IMR-90 (cell line): Measurements from ENCODE around the gene AGPS. TPM values are rescaled to one million over a fixed set of nuclear protein-coding genes. Genes with fewer than 3 reads are reported as not detected.

Source experiments
- ATAC-seq: fragments of 200-7000 bp; cut with Tn5 transposase; 2 replicates; pipeline ENCODE4 v1.9.1; 2020; ENCODE audit warnings: low read depth, mild to moderate bottlenecking, moderate library complexity
- BruUV-seq: library from RNA; stranded (reverse); fragments of 400-500 nt; replicated peaks from 2 replicates; lab custom pipeline; 2021; lab: Mats Ljungman, UMichigan
- CTCF ChIA-PET: fragments of 300-600 bp; formaldehyde crosslinking; extraction: SDS; loops from one replicate; lab custom pipeline; 2021; ENCODE audit warnings: antibody characterized with exemption; lab: Yijun Ruan, JAX
- POLR2A ChIA-PET: fragments of 300-600 bp; sonication (Branson Sonifier 250); formaldehyde crosslinking; loops from one replicate; lab custom pipeline; 2022; ENCODE audit warnings: antibody characterized with exemption; ENCODE audit not compliant: unreplicated experiment; lab: Charles Lee
- DNase-seq: peaks from one replicate; pipeline ENCODE4 v3.0.0; 2013
- H2AFZ ChIP-seq: replicated peaks from 2 replicates; pipeline ENCODE3; 2013; ENCODE audit warnings: low read length, mild to moderate bottlenecking; ENCODE audit not compliant: poor library complexity
- H2AK5ac ChIP-seq: 2 replicates; pipeline ENCODE4 v1.6.1; 2013; ENCODE audit warnings: low read depth, low read length, inconsistent platforms
- H2AK9ac ChIP-seq: replicated peaks from 2 replicates; pipeline ENCODE3; 2013; ENCODE audit warnings: mild to moderate bottlenecking, low read depth, low read length, moderate library complexity; ENCODE audit not compliant: poor library complexity
- H2BK120ac ChIP-seq: 2 replicates; pipeline ENCODE4 v1.6.1; 2013; ENCODE audit warnings: low read depth, low read length, inconsistent platforms
- H2BK15ac ChIP-seq: 3 replicates; pipeline ENCODE4 v1.6.1; 2013; ENCODE audit warnings: low read depth, low read length, inconsistent platforms
- H2BK20ac ChIP-seq: 2 replicates; pipeline ENCODE4 v1.6.1; 2013; ENCODE audit warnings: low read depth, mild to moderate bottlenecking, inconsistent platforms, low read length, moderate library complexity
- H2BK5ac ChIP-seq: 2 replicates; pipeline ENCODE4 v1.6.1; 2013; ENCODE audit warnings: mild to moderate bottlenecking, low read depth, low read length, inconsistent platforms; ENCODE audit not compliant: poor library complexity, severe bottlenecking
- H3K14ac ChIP-seq: replicated peaks from 2 replicates; pipeline ENCODE4 v1.6.1; 2013; ENCODE audit warnings: low read depth, low read length, inconsistent platforms
- H3K18ac ChIP-seq: 2 replicates; pipeline ENCODE4 v1.6.1; 2013; ENCODE audit warnings: low read depth, low read length, control low read depth
- H3K23ac ChIP-seq: 2 replicates; pipeline ENCODE4 v1.6.1; 2013; ENCODE audit warnings: low read depth, low read length, inconsistent platforms
- H3K27ac ChIP-seq: 2 replicates; pipeline ENCODE4 v1.5.1; 2013; ENCODE audit warnings: mild to moderate bottlenecking, control low read depth, low read length; ENCODE audit not compliant: insufficient read depth
- H3K27me3 ChIP-seq: 2 replicates; pipeline ENCODE4 v1.6.1; 2013; ENCODE audit warnings: low read length; ENCODE audit not compliant: control insufficient read depth, insufficient read depth
- H3K36me3 ChIP-seq: 2 replicates; pipeline ENCODE4 v1.6.1; 2013; ENCODE audit warnings: low read length, mixed read lengths; ENCODE audit not compliant: control insufficient read depth, insufficient read depth
- H3K4ac ChIP-seq: 2 replicates; pipeline ENCODE4 v1.6.1; 2013; ENCODE audit warnings: low read depth, low read length, inconsistent platforms
- H3K4me1 ChIP-seq: 2 replicates; pipeline ENCODE4 v1.6.1; 2013; ENCODE audit warnings: low read length, mixed read lengths; ENCODE audit not compliant: control insufficient read depth, insufficient read depth
- H3K4me2 ChIP-seq: 2 replicates; pipeline ENCODE4 v1.6.1; 2013; ENCODE audit warnings: low read depth, mild to moderate bottlenecking, control low read depth, low read length, moderate library complexity
- H3K4me3 ChIP-seq: 2 replicates; pipeline ENCODE4 v1.5.1; 2013; ENCODE audit warnings: low read depth, mild to moderate bottlenecking, control low read depth, low read length, moderate library complexity; ENCODE audit not compliant: insufficient read depth
- H3K56ac ChIP-seq: 2 replicates; pipeline ENCODE4 v1.6.1; 2013; ENCODE audit warnings: low read length, inconsistent platforms; ENCODE audit not compliant: insufficient read depth; ENCODE audit errors: extremely low read depth
- H3K79me1 ChIP-seq, 2 experiments: 2 replicates each; pipeline ENCODE4 v1.6.1; 2013; ENCODE audit warnings: low read length in 2 of 2, inconsistent platforms in 1 of 2, low read depth in 1 of 2
- H3K9ac ChIP-seq: 2 replicates; pipeline ENCODE4 v1.6.1; 2013; ENCODE audit warnings: low read depth, low read length, control low read depth
- H3K9me1 ChIP-seq: 2 replicates; pipeline ENCODE4 v1.6.1; 2013; ENCODE audit warnings: low read length, inconsistent platforms; ENCODE audit not compliant: insufficient read depth
- H3K9me3 ChIP-seq: 2 replicates; pipeline ENCODE4 v1.6.1; 2013; ENCODE audit warnings: low read length; ENCODE audit not compliant: control insufficient read depth, insufficient read depth
- H4K20me1 ChIP-seq: 2 replicates; pipeline ENCODE4 v1.6.1; 2013; ENCODE audit warnings: low read length, inconsistent platforms; ENCODE audit not compliant: insufficient read depth
- H4K5ac ChIP-seq: 2 replicates; pipeline ENCODE4 v1.6.1; 2013; ENCODE audit warnings: mild to moderate bottlenecking, low read depth, low read length, control low read depth
- H4K8ac ChIP-seq, 2 experiments: 2 replicates each; pipeline ENCODE4 v1.6.1; 2013; ENCODE audit warnings: low read depth in 2 of 2, low read length in 2 of 2, control low read depth in 1 of 2, inconsistent platforms in 1 of 2
- H4K91ac ChIP-seq: 2 replicates; pipeline ENCODE4 v1.6.1; 2013; ENCODE audit warnings: low read depth, low read length, inconsistent platforms; ENCODE audit not compliant: insufficient read depth
- BHLHE40 ChIP-seq: fragments of 150-350 bp; IDR thresholded peaks from 2 replicates; pipeline ENCODE4 v1.6.1; 2016; ENCODE audit warnings: mild to moderate bottlenecking, low read depth, low read length
- CEBPB ChIP-seq: IDR thresholded peaks from 2 replicates; pipeline ENCODE4 v1.6.1; 2012; ENCODE audit warnings: low read depth, low read length, improper control_type of control experiment
- CHD1 ChIP-seq: IDR thresholded peaks from 2 replicates; pipeline ENCODE4 v1.6.1; 2012; ENCODE audit warnings: low read depth, low read length, improper control_type of control experiment
- FOS ChIP-seq: fragments of 150-350 bp; IDR thresholded peaks from 2 replicates; pipeline ENCODE4 v1.6.1; 2016; ENCODE audit warnings: low read depth, low read length
- MAFK ChIP-seq: IDR thresholded peaks from 2 replicates; pipeline ENCODE4 v1.6.1; 2012; ENCODE audit warnings: low read depth, low read length, improper control_type of control experiment
- MAZ ChIP-seq: IDR thresholded peaks from 2 replicates; pipeline ENCODE4 v1.6.1; 2012; ENCODE audit warnings: low read depth, mild to moderate bottlenecking, low read length, improper control_type of control experiment, moderate library complexity, borderline replicate concordance
- NFE2L2 ChIP-seq: fragments of 150-350 bp; IDR thresholded peaks from 2 replicates; pipeline ENCODE4 v1.6.1; 2016; ENCODE audit warnings: low read depth, mild to moderate bottlenecking, low read length
- RAD21 ChIP-seq: IDR thresholded peaks from 2 replicates; pipeline ENCODE4 v1.6.1; 2012; ENCODE audit warnings: low read length, improper control_type of control experiment
- RCOR1 ChIP-seq: IDR thresholded peaks from 2 replicates; pipeline ENCODE4 v1.6.1; 2012; ENCODE audit warnings: mild to moderate bottlenecking, low read length, improper control_type of control experiment; ENCODE audit not compliant: insufficient replicate concordance
- SMC3 ChIP-seq: fragments of 150-350 bp; IDR thresholded peaks from 2 replicates; pipeline ENCODE4 v1.6.1; 2016; ENCODE audit warnings: low read depth, mild to moderate bottlenecking, antibody characterized with exemption, low read length, moderate library complexity
- WGBS, 2 experiments: methylation state at CpG; one replicate each; pipeline versions ENCODE4 v1.1.5 to v1.1.7; 2013; ENCODE audit warnings: missing lambda C conversion rate in 2 of 2; ENCODE audit not compliant: insufficient read length in 1 of 2; ENCODE audit errors: extremely low coverage in 2 of 2; 5-methylcytosine and 5-hydroxymethylcytosine counted together
- dilution Hi-C: fragments of 300-500 bp; cut with HindIII; formaldehyde crosslinking; loops from one replicate; pipeline ENCODE4 v1.14.3; 2018; ENCODE audit warnings: low sequenced_read_pairs; ENCODE audit not compliant: unreplicated experiment
- in situ Hi-C: fragments of 300-500 bp; cut with MboI; formaldehyde crosslinking; loops from 3 replicates; pipeline ENCODE4 v1.14.3; 2019; ENCODE audit warnings: low sequenced_read_pairs, inconsistent platforms, mixed read lengths
- intact Hi-C: fragments of 100-400 bp; cut with micrococcal nuclease; formaldehyde crosslinking; loops from 2 replicates; pipeline ENCODE4 v1.10.0; 2022
- polyA plus RNA-seq, 3 experiments: library from polyadenylated mRNA; depleted of rRNA; stranded (reverse); fragments of >200 nt; gene quantifications; 2 replicates each; pipeline ENCODE4 v1.2.3, GENCODE V29; 2012; ENCODE audit warnings: low replicate concordance in 1 of 3
- total RNA-seq: library from RNA; depleted of rRNA; stranded (reverse); fragments of >200 nt; gene quantifications from 2 replicates; pipeline ENCODE4 v1.2.3, GENCODE V29; 2012
- TF ChIP-seq, protein P1 (sequence below): conservative IDR thresholded peaks from 2 replicates; pipeline ENCODE4 v1.5.1; 2012; ENCODE audit warnings: mild to moderate bottlenecking, low read depth, low read length, improper control_type of control experiment
- TF ChIP-seq, protein P2 (sequence below): fragments of 150-350 bp; IDR thresholded peaks from 2 replicates; pipeline ENCODE4 v1.6.1; 2017; ENCODE audit warnings: mild to moderate bottlenecking, antibody characterized with exemption, low read length, low read depth
- TF ChIP-seq, protein P3 (sequence below): fragments of 150-350 bp; IDR thresholded peaks from 2 replicates; pipeline ENCODE4 v1.6.1; 2016; ENCODE audit warnings: low read depth, mild to moderate bottlenecking, low read length, moderate library complexity, borderline replicate concordance

Gene AGPS
- total and polyA plus RNA-seq, 2 of the 4 experiments (the other 2 are of a cell fraction) = 6.6 to 18.6 TPM

DNA sequence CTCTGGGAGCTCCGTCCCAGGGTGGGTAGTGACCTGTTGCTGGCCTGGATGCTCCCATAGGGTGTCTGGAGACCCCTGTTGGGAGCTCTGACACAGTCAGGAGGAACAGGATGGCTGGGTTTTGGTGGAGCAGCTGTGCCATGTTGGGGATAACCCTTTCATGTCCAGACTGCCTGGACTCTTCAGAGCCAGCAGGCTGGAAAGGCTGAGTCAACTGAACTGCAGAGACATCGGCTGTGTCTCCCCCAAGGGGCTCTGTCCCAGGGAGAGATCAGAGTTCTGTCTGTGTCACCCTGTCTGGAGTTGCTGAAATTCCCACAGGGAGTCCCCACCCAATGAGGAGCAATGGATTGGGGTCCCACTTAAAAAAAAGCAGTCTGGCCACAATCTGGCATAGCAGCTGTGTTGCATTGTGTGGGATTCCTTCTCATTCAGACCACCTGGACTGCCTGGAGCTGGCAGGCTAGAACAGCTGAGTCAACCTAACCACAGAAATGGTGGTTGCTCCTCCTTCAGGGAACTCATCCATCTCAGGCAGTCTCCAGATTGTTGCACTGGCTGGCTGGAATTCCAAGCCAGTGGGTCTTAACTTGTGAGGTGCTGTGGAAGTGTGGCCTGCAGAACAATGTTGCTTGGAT is 37.2 kb downstream of the AGPS start:
- H3K4ac ChIP-seq = peak overlapping the region; percentile 73
- in situ Hi-C loops = no loop called here
- dilution Hi-C loops = no loop called here
- H2BK20ac ChIP-seq = peak overlapping the region; percentile 51
- DNase-seq (peak; percentile 96), ATAC-seq (peak; percentile 98)
- peaks cover 7% of the 10 kb centered on the region for H3K9me3 ChIP-seq
- ChIA-PET POLR2A (no interaction called here), CTCF (interaction anchor here (0.6 kb wide), 1 partner anchor 33 kb away, joined by 3 read pairs; no protein-coding TSS in a partner anchor)
- peak overlapping the region; percentile 5; the same call in 1 of the 2 replicates for H3K27ac ChIP-seq
- H4K91ac ChIP-seq = no peak overlapping the region
- H3K23ac ChIP-seq = no peak overlapping the region
- H4K8ac ChIP-seq = peak overlapping the region in 1 of 2 experiments; percentile 19; a peak in 1 of 4 replicates
- H3K36me3 ChIP-seq = peaks cover 2% of the 10 kb centered on the region; the same call in 1 of the 2 replicates
- no peak overlapping the region for H3K4me3 ChIP-seq
- intact Hi-C loops = no loop called here
- no peak overlapping the region for H4K5ac ChIP-seq
- H3K4me1 ChIP-seq = peaks cover 10% of the 10 kb centered on the region
- no peak overlapping the region for H3K9ac ChIP-seq
- H3K79me1 ChIP-seq = peaks cover 17 to 33% of the 10 kb centered on the region in 2 experiments
- H2BK5ac ChIP-seq = peak overlapping the region; percentile 53
- 0 out of 2 replicates have a peak overlapping the region, but pooled peaks have one; percentile 8 for H3K18ac ChIP-seq
- no peak overlapping the region for H3K56ac ChIP-seq
- H2AK5ac ChIP-seq = peak overlapping the region; percentile 10; the same call in 1 of the 2 replicates
- no peaks in the 10 kb centered on the region for H3K27me3 ChIP-seq
- peak overlapping the region; percentile 85 for H2AK9ac ChIP-seq
- no peak overlapping the region; the same call in 1 of the 2 replicates for H3K14ac ChIP-seq
- WGBS, 2 experiments = 100% methylated on average over 1 of the region's 2 CpGs; no CpG with 5 or more reads in 1 of the 2 experiments
- peak overlapping the region; percentile 80 for H2AFZ ChIP-seq
- no TSS peak for BruUV-seq
- peak overlapping the region; percentile 25; the same call in 1 of the 2 replicates for H2BK120ac ChIP-seq
- peaks cover 13% of the 10 kb centered on the region for H4K20me1 ChIP-seq
- no peak overlapping the region for H2BK15ac ChIP-seq
- peaks cover 9% of the 10 kb centered on the region; the same call in 1 of the 2 replicates for H3K9me1 ChIP-seq
- peak overlapping the region; percentile 24; the same call in 1 of the 2 replicates for H3K4me2 ChIP-seq
- peak; percentile 31; the same call in 1 of the 2 replicates for TF ChIP-seq NFE2L2
- TF ChIP-seq, protein P1, sequence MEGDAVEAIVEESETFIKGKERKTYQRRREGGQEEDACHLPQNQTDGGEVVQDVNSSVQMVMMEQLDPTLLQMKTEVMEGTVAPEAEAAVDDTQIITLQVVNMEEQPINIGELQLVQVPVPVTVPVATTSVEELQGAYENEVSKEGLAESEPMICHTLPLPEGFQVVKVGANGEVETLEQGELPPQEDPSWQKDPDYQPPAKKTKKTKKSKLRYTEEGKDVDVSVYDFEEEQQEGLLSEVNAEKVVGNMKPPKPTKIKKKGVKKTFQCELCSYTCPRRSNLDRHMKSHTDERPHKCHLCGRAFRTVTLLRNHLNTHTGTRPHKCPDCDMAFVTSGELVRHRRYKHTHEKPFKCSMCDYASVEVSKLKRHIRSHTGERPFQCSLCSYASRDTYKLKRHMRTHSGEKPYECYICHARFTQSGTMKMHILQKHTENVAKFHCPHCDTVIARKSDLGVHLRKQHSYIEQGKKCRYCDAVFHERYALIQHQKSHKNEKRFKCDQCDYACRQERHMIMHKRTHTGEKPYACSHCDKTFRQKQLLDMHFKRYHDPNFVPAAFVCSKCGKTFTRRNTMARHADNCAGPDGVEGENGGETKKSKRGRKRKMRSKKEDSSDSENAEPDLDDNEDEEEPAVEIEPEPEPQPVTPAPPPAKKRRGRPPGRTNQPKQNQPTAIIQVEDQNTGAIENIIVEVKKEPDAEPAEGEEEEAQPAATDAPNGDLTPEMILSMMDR = no peak
- TF ChIP-seq CHD1 = no peak
- peak; percentile 43; the same call in 1 of the 2 replicates for TF ChIP-seq MAZ
- peak; percentile 60; the same call in 1 of the 2 replicates for TF ChIP-seq MAFK
- TF ChIP-seq SMC3 = no peak
- no peak for TF ChIP-seq RAD21
- TF ChIP-seq, protein P2, sequence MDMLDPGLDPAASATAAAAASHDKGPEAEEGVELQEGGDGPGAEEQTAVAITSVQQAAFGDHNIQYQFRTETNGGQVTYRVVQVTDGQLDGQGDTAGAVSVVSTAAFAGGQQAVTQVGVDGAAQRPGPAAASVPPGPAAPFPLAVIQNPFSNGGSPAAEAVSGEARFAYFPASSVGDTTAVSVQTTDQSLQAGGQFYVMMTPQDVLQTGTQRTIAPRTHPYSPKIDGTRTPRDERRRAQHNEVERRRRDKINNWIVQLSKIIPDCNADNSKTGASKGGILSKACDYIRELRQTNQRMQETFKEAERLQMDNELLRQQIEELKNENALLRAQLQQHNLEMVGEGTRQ = no peak
- TF ChIP-seq, protein P3, sequence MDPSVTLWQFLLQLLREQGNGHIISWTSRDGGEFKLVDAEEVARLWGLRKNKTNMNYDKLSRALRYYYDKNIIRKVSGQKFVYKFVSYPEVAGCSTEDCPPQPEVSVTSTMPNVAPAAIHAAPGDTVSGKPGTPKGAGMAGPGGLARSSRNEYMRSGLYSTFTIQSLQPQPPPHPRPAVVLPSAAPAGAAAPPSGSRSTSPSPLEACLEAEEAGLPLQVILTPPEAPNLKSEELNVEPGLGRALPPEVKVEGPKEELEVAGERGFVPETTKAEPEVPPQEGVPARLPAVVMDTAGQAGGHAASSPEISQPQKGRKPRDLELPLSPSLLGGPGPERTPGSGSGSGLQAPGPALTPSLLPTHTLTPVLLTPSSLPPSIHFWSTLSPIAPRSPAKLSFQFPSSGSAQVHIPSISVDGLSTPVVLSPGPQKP = no peak
- TF ChIP-seq RCOR1 = peak; percentile 98
- peak; percentile 50 for TF ChIP-seq CEBPB
- peak; percentile 48; the same call in 1 of the 2 replicates for TF ChIP-seq FOS
- TF ChIP-seq BHLHE40 = no peak
